K562 (cell line): ENCODE measurements around the gene C6orf47. TPM values are rescaled to one million over a fixed set of nuclear protein-coding genes. Genes with fewer than 3 reads are reported as not detected.

Experiments used
- ATAC-seq: fragments of 200-7000 bp; cut with Tn5 transposase; 3 replicates; pipeline ENCODE4 v1.9.1; 2020; ENCODE audit warnings: moderate library complexity
- BruUV-seq: library from RNA; stranded (reverse); fragments of 400-500 nt; replicated peaks from 2 replicates; lab custom pipeline; 2021; lab: Mats Ljungman, UMichigan
- CTCF ChIA-PET: fragments of 300-600 bp; formaldehyde crosslinking; extraction: SDS; loops from one replicate; lab custom pipeline; 2021; ENCODE audit warnings: low intra/inter-chr PET ratio; lab: Yijun Ruan, JAX
- POLR2A ChIA-PET: fragments of 300-600, 350-650 bp; sonication (Branson Sonifier 250); formaldehyde crosslinking; extraction: SDS; loops from one replicate; lab custom pipeline; 2021; ENCODE audit warnings: antibody characterized with exemption, inconsistent platforms; lab: Yijun Ruan, JAX
- DNase-seq, 4 experiments: peaks; one replicate each; pipeline versions ENCODE4 v3.0.0 to v3.0.0-alpha.2; 2011 to 2018; ENCODE audit warnings: low spot score in 3 of 4, mixed read lengths in 3 of 4; ENCODE audit errors: extremely low read depth in 1 of 4
- FAIRE-seq: peaks from 2 replicates; lab custom pipeline; 2011; peaks lifted over from hg19 to GRCh38; lab: Jason Lieb, UNC
- H2AFZ ChIP-seq: 2 replicates; pipeline ENCODE4 v1.6.0; 2011; ENCODE audit warnings: low read depth, low read length, control low read depth, inconsistent platforms
- H3K27ac ChIP-seq: fragments of 200-600 bp; 3 replicates; pipeline ENCODE4 v1.8.0; 2011; ENCODE audit warnings: low read depth, mild to moderate bottlenecking, control low read depth, inconsistent platforms, low read length, moderate library complexity, mixed read lengths; ENCODE audit errors: extremely low read depth
- H3K27me3 ChIP-seq, 2 experiments: fragments of 300-600 bp in 1 of 2; 2 replicates in 1 of 2; 3 replicates in 1 of 2; pipeline versions ENCODE4 v1.6.0 to v1.8.0; 2011; ENCODE audit warnings: inconsistent platforms in 2 of 2, low read length in 2 of 2, mild to moderate bottlenecking in 1 of 2, mixed read lengths in 1 of 2, moderate library complexity in 1 of 2; ENCODE audit not compliant: control insufficient read depth in 2 of 2, insufficient read depth in 2 of 2
- H3K36me3 ChIP-seq: fragments of 300-600 bp; 3 replicates; pipeline ENCODE4 v1.8.0; 2011; ENCODE audit warnings: mild to moderate bottlenecking, low read length, inconsistent platforms; ENCODE audit not compliant: control insufficient read depth, insufficient read depth
- H3K4me1 ChIP-seq, 2 experiments: fragments of 200-600 bp in 1 of 2; replicated peaks in 1 of 2; 2 replicates in 1 of 2; 3 replicates in 1 of 2; pipeline versions ENCODE4 v1.5.1 to v1.8.0; 2011; ENCODE audit warnings: inconsistent platforms in 2 of 2, low read length in 2 of 2, mild to moderate bottlenecking in 1 of 2, mixed read lengths in 1 of 2, moderate library complexity in 1 of 2; ENCODE audit not compliant: control insufficient read depth in 2 of 2, insufficient read depth in 2 of 2
- H3K4me2 ChIP-seq: 2 replicates; pipeline ENCODE4 v1.6.1; 2011; ENCODE audit warnings: low read length, control low read depth, inconsistent platforms, mixed read lengths; ENCODE audit not compliant: insufficient read depth
- H3K4me3 ChIP-seq: fragments of 200-600 bp; sonication (generic), shearing (Covaris generic); 2 replicates; pipeline ENCODE4 v1.5.1; 2016; ENCODE audit warnings: control low read depth, inconsistent platforms
- H3K79me2 ChIP-seq: fragments of 200-600 bp; 3 replicates; pipeline ENCODE4 v1.8.0; 2011; ENCODE audit warnings: low read length, inconsistent platforms; ENCODE audit not compliant: control insufficient read depth, insufficient read depth
- H3K9ac ChIP-seq, 2 experiments: 2 replicates each; pipeline versions ENCODE4 v1.6.0 to v1.6.1; 2011; ENCODE audit warnings: low read depth in 2 of 2, low read length in 2 of 2, control low read depth in 1 of 2, inconsistent platforms in 1 of 2, mild to moderate bottlenecking in 1 of 2, mixed read lengths in 1 of 2; ENCODE audit not compliant: insufficient read depth in 1 of 2
- H3K9me1 ChIP-seq: one replicate; pipeline ENCODE4 v1.6.0; 2011; ENCODE audit warnings: inconsistent platforms, mild to moderate bottlenecking, low read length, moderate library complexity; ENCODE audit not compliant: control insufficient read depth, insufficient read depth
- H3K9me3 ChIP-seq: replicated peaks from 2 replicates; pipeline ENCODE4 v1.5.1; 2011; ENCODE audit warnings: low read depth, low read length, inconsistent platforms; ENCODE audit not compliant: control insufficient read depth, insufficient read depth
- H4K20me1 ChIP-seq: replicated peaks from 2 replicates; pipeline ENCODE4 v1.6.1; 2011; ENCODE audit warnings: low read length, inconsistent platforms, mixed read lengths; ENCODE audit not compliant: control insufficient read depth, insufficient read depth
- CEBPG ChIP-seq, 3 experiments: fragments of 200-800 bp in 1 of 3; sonication (Bioruptor generic) in 1 of 3; sonication (generic) in 1 of 3; formaldehyde crosslinking in 1 of 3; IDR thresholded peaks in 2 of 3; conservative IDR thresholded peaks in 1 of 3; 2 replicates each; pipeline versions ENCODE4 v1.6.1 to v1.8.0; 2016 to 2022; ENCODE audit warnings: missing compliant biosample characterization in 2 of 3, missing genetic modification characterization in 2 of 3, mild to moderate bottlenecking in 1 of 3, missing genetic modification reagents in 1 of 3
- ESRRA ChIP-seq: fragments of 450-650 bp; IDR thresholded peaks from 2 replicates; pipeline ENCODE4 v1.6.1; 2014; ENCODE audit warnings: low read depth, mild to moderate bottlenecking, moderate library complexity, borderline replicate concordance
- ETV1 ChIP-seq: fragments of 450-650 bp; conservative IDR thresholded peaks from 2 replicates; pipeline ENCODE4 v1.6.1; 2016; ENCODE audit warnings: missing genetic modification characterization, control low read depth, low read depth, missing compliant biosample characterization
- HDAC1 ChIP-seq, 2 experiments: fragments of 450-650 bp; IDR thresholded peaks; 2 replicates each; pipeline ENCODE4 v1.6.1; 2016 to 2017; ENCODE audit warnings: inconsistent platforms in 1 of 2, mild to moderate bottlenecking in 1 of 2, moderate library complexity in 1 of 2
- KLF10 ChIP-seq: fragments of 250-450 bp; sonication (Bioruptor Pico); IDR thresholded peaks from 2 replicates; pipeline ENCODE4 v1.6.1; 2021; ENCODE audit warnings: matching md5 sums
- NR2C2 ChIP-seq, 2 experiments: fragments of 200-800 bp in 1 of 2; sonication (Bioruptor generic) in 1 of 2; sonication (generic) in 1 of 2; formaldehyde crosslinking in 1 of 2; IDR thresholded peaks; 2 replicates each; pipeline versions ENCODE4 v1.6.1 to v1.8.0; 2016 to 2022; ENCODE audit warnings: mild to moderate bottlenecking in 1 of 2, missing compliant biosample characterization in 1 of 2, missing genetic modification characterization in 1 of 2, missing genetic modification reagents in 1 of 2
- RBFOX2 ChIP-seq: fragments of 200-400 bp; formaldehyde crosslinking; IDR thresholded peaks from 2 replicates; pipeline ENCODE4 v1.6.1; 2017; ENCODE audit warnings: low read depth, mild to moderate bottlenecking, low read length, moderate library complexity
- SMARCB1 ChIP-seq: IDR thresholded peaks from 2 replicates; pipeline ENCODE4 v1.6.1; 2011; ENCODE audit warnings: improper control_type of control experiment, low read depth; ENCODE audit not compliant: insufficient read length
- SPI1 ChIP-seq: IDR thresholded peaks from 2 replicates; pipeline ENCODE4 v1.6.1; 2011; ENCODE audit warnings: low read depth, low read length, control low read depth, borderline replicate concordance
- TEAD1 ChIP-seq, 2 experiments: fragments of 450-650 bp in 1 of 2; sonication (generic) in 1 of 2; formaldehyde crosslinking; IDR thresholded peaks; 2 replicates each; pipeline versions ENCODE4 v1.4.0 to v1.8.0; 2020 to 2022; ENCODE audit warnings: mild to moderate bottlenecking in 2 of 2, missing genetic modification reagents in 1 of 2
- U2AF1 ChIP-seq: fragments of 200-400 bp; formaldehyde crosslinking; optimal IDR thresholded peaks from 2 replicates; pipeline ENCODE3; 2017; ENCODE audit warnings: mild to moderate bottlenecking, low read depth, low read length, moderate library complexity
- WGBS: fragments of 100-300 bp; shearing (Covaris generic); methylation state at CpG from one replicate; pipeline ENCODE4 v1.1.6; 2016; ENCODE audit warnings: low coverage, mixed read lengths; ENCODE audit not compliant: insufficient coverage; ENCODE audit errors: missing lambda C conversion rate; 5-methylcytosine and 5-hydroxymethylcytosine counted together
- in situ Hi-C: fragments of 300-500 bp; cut with MboI; formaldehyde crosslinking; loops from 4 replicates; pipeline ENCODE4 v1.15.0; 2018; ENCODE audit warnings: inconsistent platforms, mixed read lengths
- intact Hi-C: fragments of 100-400 bp; cut with micrococcal nuclease; formaldehyde crosslinking; loops from 2 replicates; pipeline ENCODE4 v1.14.2; 2022
- polyA plus RNA-seq, 8 experiments: library from polyadenylated mRNA; depleted of rRNA in 4 of 8; stranded (reverse) in 5 of 8; unstranded in 3 of 8; fragments of >200 nt; fragmentation: Nextera tagmentation in 2 of 8; fragmentation: Illumina TruSeq in 1 of 8; extraction: Ambion mirVana in 2 of 8; extraction: Trizol in 1 of 8; gene quantifications; 2 replicates each; pipeline versions ENCODE4 v1.2.1 to v1.2.3, GENCODE V29; 2011 to 2014; ENCODE audit warnings: inconsistent platforms in 1 of 8, missing spikeins in 1 of 8
- total RNA-seq, 7 experiments: library from RNA; depleted of rRNA in 6 of 7; stranded (reverse); fragments of >200 nt in 6 of 7; fragmentation: Illumina TruSeq in 2 of 7; extraction: Trizol in 2 of 7; gene quantifications; 2 replicates each; pipeline versions ENCODE4 v1.2.1 to v1.2.3, GENCODE V29; 2011 to 2021; ENCODE audit warnings: low replicate concordance in 1 of 7

C6orf47 gene
- total and polyA plus RNA-seq, 9 of the 15 experiments (the other 6 are each of a cell fraction or from before 2014, with no cell fraction given) = 0.14 to 43.8 (median 27.0) TPM

DNA sequence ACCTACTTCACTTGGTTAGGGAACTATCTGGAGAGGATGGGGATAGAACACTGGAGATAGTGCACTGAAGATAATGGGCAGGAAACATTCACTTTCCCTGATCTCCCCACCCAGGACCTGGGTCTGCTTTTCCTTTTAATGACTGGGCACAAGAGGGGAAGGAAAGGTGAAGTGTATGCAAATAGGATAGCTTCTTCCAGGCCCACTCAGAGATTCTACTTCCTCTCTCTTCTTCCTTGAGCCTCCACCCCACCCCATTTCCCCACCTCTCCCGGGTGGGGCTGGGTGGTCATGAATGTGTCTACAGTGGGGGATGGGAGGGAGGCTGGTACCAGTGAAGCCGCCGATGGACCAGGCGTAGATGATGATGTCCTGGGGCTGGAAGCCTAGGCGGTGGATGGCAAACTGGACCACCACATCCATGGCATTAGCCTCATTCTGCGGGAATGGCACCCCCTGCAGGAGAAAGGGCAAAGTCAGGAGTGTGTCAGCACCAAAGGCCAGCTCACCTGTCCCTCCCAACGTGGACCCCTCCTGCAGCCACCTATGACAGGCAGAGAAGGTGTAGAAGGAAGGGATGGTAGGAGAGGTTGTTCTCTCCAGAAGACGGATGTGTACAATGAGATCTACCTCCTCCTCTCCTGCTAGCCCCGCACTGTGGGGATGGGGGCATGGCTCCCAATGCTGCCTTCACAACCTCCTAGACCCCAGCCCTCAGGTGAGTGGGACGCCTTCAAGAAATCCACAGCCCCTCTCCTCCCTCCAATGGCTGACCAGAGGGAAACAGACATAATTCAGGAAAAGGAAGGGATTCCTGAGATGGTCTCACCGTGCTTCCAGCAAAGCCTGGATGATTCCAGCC, 28.9 kb upstream of the C6orf47 start:
- H3K9ac ChIP-seq = peak overlapping the region; percentile 68 to 86
- 60% methylated on average over 11 of the region's 11 CpGs for WGBS
- no peak overlapping the region; the same call in 1 of the 2 replicates for H3K4me3 ChIP-seq
- no peaks in the 10 kb centered on the region for H4K20me1 ChIP-seq
- no peaks in the 10 kb centered on the region for H3K9me3 ChIP-seq
- H2AFZ ChIP-seq = no peak overlapping the region
- no peaks in the 10 kb centered on the region; the same call in 2 of the 3 replicates for H3K79me2 ChIP-seq
- peaks cover 63 to 65% of the 10 kb centered on the region in 2 experiments for H3K4me1 ChIP-seq
- POLR2A ChIA-PET = interaction anchor here (0.6 to 7.1 kb wide), 30 partner anchors 11 to 960 kb away, joined by 3 to 158 read pairs (median 5); partner anchors contain the start of genes ABHD16A, C6orf47, CLIC1 and DDAH2
- no TSS peak for BruUV-seq
- ATAC-seq = peak; percentile 60
- peak overlapping the region; percentile 88 for H3K27ac ChIP-seq
- CTCF ChIA-PET = interaction anchor here (1.0 to 1.5 kb wide), 3 partner anchors 13 to 79 kb away, joined by 3 read pairs; no protein-coding TSS in a partner anchor
- no peaks in the 10 kb centered on the region for H3K27me3 ChIP-seq
- peak overlapping the region; percentile 82 for H3K4me2 ChIP-seq
- peak in 2 of 4 experiments; percentile 66 to 72 for DNase-seq
- no peaks in the 10 kb centered on the region for H3K9me1 ChIP-seq
- in situ Hi-C loops = loop anchor here (5.0 kb wide), 1 partner anchor 78 kb away; no protein-coding TSS in a partner anchor
- peaks cover 89% of the 10 kb centered on the region for H3K36me3 ChIP-seq
- FAIRE-seq = peak; percentile 58
- intact Hi-C loops = loop anchor here (1.0 to 2.0 kb wide), 3 partner anchors 14 to 141 kb away; partner anchors contain the start of gene ABHD16A
- TF ChIP-seq ESRRA = 0 out of 2 replicates have a peak, but pooled peaks have one; percentile 9
- peak; percentile 70 for TF ChIP-seq SPI1
- 0 out of 2 replicates have a peak, but pooled peaks have one; percentile 13 for TF ChIP-seq CEBPG (CRISPR knock-in tag; IDR thresholded peaks at IDR 0.05)
- TF ChIP-seq CEBPG (tag; conservative IDR thresholded peaks at IDR 0.05 in 1 of 2, IDR thresholded peaks at IDR 0.05 in 1 of 2) = no peak
- TF ChIP-seq HDAC1 (IDR thresholded peaks at IDR 0.05) = peak in 1 of 2 experiments; percentile 13; a peak in 1 of 4 replicates
- TF ChIP-seq TEAD1 (CRISPR knock-in tag; IDR thresholded peaks at IDR 0.05) = peak in 1 of 2 experiments; percentile 50; a peak in 1 of 4 replicates
- TF ChIP-seq ETV1 (tag) = no peak
- TF ChIP-seq U2AF1 = no peak
- TF ChIP-seq SMARCB1 = no peak
- peak; percentile 57; the same call in 1 of the 2 replicates for TF ChIP-seq NR2C2 (CRISPR knock-in tag; IDR thresholded peaks at IDR 0.05)
- TF ChIP-seq NR2C2 (tag; IDR thresholded peaks at IDR 0.05) = no peak
- TF ChIP-seq RBFOX2 = peak; percentile 41; the same call in 1 of the 2 replicates
- TF ChIP-seq KLF10 (CRISPR knock-in tag) = 0 out of 2 replicates have a peak, but pooled peaks have one; percentile 35
